ENCODE data around the gene TGFBR1. TPM values are rescaled to one million over a fixed set of nuclear protein-coding genes. Genes with fewer than 3 reads are reported as not detected.

Gene TGFBR1
- total and polyA plus RNA-seq, 7 donors: 5.3 to 25.7 (median 18.3) TPM

DNA sequence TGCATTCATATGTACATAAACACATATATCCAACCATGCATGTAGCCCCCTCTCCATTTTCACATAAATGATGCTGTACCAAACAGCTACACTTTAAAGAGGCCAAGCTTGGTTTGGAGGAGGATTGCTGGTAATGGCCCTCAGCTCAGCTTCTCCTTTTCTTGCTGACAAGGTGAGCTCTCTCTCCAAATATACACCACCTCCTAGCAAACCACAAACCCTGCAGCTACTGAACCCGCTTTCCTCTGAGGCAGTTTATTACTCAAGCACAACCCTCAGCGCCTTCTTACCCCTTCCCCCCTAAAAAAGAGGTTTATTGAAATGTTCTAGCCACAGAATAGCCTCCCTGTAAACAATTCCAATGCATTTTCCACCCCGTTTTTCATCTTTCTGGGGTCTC is 62.8 kb downstream of the TGFBR1 start:
- H3K27ac ChIP-seq: no peak overlapping the region

GRCh38 chr9:99169086-99169485 is 64.2 kb downstream of the TGFBR1 start:
- WGBS, 3 donors: 80 to 90% (median 88%) methylated on average over 2 of the region's 2 CpGs
- no peaks in the 10 kb centered on the region for H3K36me3 ChIP-seq (ENCODE audit: insufficient read depth in 1 of 2, low read depth in 1 of 2)
- H3K4me3 ChIP-seq: no peak overlapping the region
- ATAC-seq: no peak
- no peak for DNase-seq
- H3K9me3 ChIP-seq: no peaks in the 10 kb centered on the region
- intact Hi-C loops (cut with DNase I): loop anchor here (10.0 kb wide), 1 partner anchor 1156 kb away; no protein-coding TSS in a partner anchor
- TF ChIP-seq, protein P1, sequence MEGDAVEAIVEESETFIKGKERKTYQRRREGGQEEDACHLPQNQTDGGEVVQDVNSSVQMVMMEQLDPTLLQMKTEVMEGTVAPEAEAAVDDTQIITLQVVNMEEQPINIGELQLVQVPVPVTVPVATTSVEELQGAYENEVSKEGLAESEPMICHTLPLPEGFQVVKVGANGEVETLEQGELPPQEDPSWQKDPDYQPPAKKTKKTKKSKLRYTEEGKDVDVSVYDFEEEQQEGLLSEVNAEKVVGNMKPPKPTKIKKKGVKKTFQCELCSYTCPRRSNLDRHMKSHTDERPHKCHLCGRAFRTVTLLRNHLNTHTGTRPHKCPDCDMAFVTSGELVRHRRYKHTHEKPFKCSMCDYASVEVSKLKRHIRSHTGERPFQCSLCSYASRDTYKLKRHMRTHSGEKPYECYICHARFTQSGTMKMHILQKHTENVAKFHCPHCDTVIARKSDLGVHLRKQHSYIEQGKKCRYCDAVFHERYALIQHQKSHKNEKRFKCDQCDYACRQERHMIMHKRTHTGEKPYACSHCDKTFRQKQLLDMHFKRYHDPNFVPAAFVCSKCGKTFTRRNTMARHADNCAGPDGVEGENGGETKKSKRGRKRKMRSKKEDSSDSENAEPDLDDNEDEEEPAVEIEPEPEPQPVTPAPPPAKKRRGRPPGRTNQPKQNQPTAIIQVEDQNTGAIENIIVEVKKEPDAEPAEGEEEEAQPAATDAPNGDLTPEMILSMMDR (IDR thresholded peaks at IDR 0.05): no peak
- H3K27ac ChIP-seq: no peak overlapping the region
- H3K27me3 ChIP-seq (ENCODE audit: insufficient read depth in 3 of 3, low read length in 2 of 3): peaks cover 0 to 1% (median 0%) of the 10 kb centered on the region in 3 donors
- no peaks in the 10 kb centered on the region for H3K4me1 ChIP-seq

More for the DNA sequence above, 62.8 kb downstream of the TGFBR1 start:
- WGBS, 3 donors: 77 to 86% (median 83%) methylated on average over 3 of the region's 3 CpGs
- Histone ChIP-seq H3K9me3 (no peaks in the 10 kb centered on the region), H3K4me3 (no peak overlapping the region), H3K36me3 (ENCODE audit: insufficient read depth in 1 of 2, low read depth in 1 of 2) (no peaks in the 10 kb centered on the region), H3K27me3 (ENCODE audit: insufficient read depth in 3 of 3, low read length in 2 of 3) (peaks cover 0 to 1% (median 0%) of the 10 kb centered on the region in 3 donors), H3K4me1 (no peaks in the 10 kb centered on the region)
- intact Hi-C loops (cut with DNase I): loop anchor here (10.0 kb wide), 1 partner anchor 1157 kb away; no protein-coding TSS in a partner anchor
- DNase-seq: no peak
- no peak for ATAC-seq
- TF ChIP-seq, protein P1 (IDR thresholded peaks at IDR 0.05): no peak

DNA sequence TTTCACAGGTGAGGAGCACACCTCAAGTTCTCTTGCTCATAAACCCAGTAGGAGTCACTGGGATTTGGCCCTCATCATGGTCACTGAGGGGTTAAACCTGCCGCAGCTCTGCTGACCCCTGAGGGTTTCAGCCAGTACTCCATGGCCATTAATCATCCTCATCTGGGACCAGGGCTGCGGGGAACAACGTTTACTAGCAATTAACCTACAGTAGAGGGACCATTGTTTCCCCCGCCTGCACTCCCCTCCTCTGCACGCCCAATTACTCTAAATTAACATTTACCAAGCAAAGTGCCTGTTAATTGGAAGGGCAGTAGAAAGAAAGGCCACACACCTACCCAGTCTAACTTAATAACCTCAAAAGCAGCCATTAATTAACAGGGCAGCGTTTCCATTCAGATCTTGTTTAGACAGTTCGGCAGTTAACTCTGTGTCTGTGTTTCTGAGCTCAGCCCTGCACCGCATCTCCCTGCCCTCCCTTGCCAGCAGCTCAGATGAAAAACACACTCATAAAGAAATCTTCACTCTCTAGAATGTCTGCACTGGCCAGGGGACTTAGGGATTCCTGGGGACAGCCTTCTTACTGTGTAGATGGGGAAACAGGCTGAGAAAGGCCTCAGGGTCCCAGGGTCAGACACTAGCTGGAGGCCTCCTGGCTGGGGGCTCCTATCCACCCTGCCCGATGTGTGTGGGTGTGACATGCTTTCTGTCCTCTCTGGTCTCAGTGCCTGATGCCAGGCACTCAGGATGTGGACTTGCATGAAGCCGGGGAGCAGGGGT is 65.3 kb downstream of the TGFBR1 start:
- DNase-seq: no peak
- peaks cover 0 to 1% (median 0%) of the 10 kb centered on the region in 3 donors for H3K27me3 ChIP-seq (ENCODE audit: insufficient read depth in 3 of 3, low read length in 2 of 3)
- intact Hi-C loops (cut with DNase I): loop anchor here (10.0 kb wide), 1 partner anchor 1155 kb away; no protein-coding TSS in a partner anchor
- H3K4me1 ChIP-seq: no peaks in the 10 kb centered on the region
- TF ChIP-seq, protein P1 (IDR thresholded peaks at IDR 0.05): no peak
- no peak overlapping the region for H3K27ac ChIP-seq
- no peak for ATAC-seq
- H3K36me3 ChIP-seq (ENCODE audit: insufficient read depth in 1 of 2, low read depth in 1 of 2): no peaks in the 10 kb centered on the region
- WGBS, 3 donors: 47 to 49% (median 49%) methylated on average over 10 of the region's 10 CpGs
- H3K9me3 ChIP-seq: no peaks in the 10 kb centered on the region
- no peak overlapping the region for H3K4me3 ChIP-seq

- TF ChIP-seq, protein P1 (IDR thresholded peaks at IDR 0.05): no peak
- intact Hi-C loops (cut with DNase I): no loop called here
- ATAC-seq (no peak), DNase-seq (no peak)
- H3K27ac ChIP-seq: no peak overlapping the region
- no peaks in the 10 kb centered on the region for H3K36me3 ChIP-seq (ENCODE audit: insufficient read depth in 1 of 2, low read depth in 1 of 2)
- no peak overlapping the region for H3K4me3 ChIP-seq
- H3K4me1 ChIP-seq: no peaks in the 10 kb centered on the region
- no peaks in the 10 kb centered on the region for H3K9me3 ChIP-seq
- H3K27me3 ChIP-seq (ENCODE audit: insufficient read depth in 3 of 3, low read length in 2 of 3): peaks cover 0 to 1% (median 0%) of the 10 kb centered on the region in 3 donors
- WGBS, 3 donors: 83 to 87% (median 83%) methylated on average over 15 of the region's 15 CpGs
These were observed 66.6 kb downstream of the TGFBR1 start for GRCh38 chr9:99171225-99172123.
